Epithelial cell of esophagus (primary cell): ENCODE results near the gene MEN1.

Source experiments
- DNase-seq: peaks from one replicate; pipeline ENCODE4 v3.0.0; 2010; ENCODE audit warnings: low read depth
- H3K4me3 ChIP-seq: 2 replicates; pipeline ENCODE4 v1.5.1; 2011; ENCODE audit warnings: mild to moderate bottlenecking, low read length, control low read depth
- TF ChIP-seq, protein P1 (sequence below): IDR thresholded peaks from 2 replicates; pipeline ENCODE4 v1.5.1; 2011; ENCODE audit warnings: low read depth, mild to moderate bottlenecking, low read length, control low read depth, inconsistent platforms; ENCODE audit not compliant: insufficient read depth; ENCODE audit errors: missing control alignments

Gene MEN1

DNA sequence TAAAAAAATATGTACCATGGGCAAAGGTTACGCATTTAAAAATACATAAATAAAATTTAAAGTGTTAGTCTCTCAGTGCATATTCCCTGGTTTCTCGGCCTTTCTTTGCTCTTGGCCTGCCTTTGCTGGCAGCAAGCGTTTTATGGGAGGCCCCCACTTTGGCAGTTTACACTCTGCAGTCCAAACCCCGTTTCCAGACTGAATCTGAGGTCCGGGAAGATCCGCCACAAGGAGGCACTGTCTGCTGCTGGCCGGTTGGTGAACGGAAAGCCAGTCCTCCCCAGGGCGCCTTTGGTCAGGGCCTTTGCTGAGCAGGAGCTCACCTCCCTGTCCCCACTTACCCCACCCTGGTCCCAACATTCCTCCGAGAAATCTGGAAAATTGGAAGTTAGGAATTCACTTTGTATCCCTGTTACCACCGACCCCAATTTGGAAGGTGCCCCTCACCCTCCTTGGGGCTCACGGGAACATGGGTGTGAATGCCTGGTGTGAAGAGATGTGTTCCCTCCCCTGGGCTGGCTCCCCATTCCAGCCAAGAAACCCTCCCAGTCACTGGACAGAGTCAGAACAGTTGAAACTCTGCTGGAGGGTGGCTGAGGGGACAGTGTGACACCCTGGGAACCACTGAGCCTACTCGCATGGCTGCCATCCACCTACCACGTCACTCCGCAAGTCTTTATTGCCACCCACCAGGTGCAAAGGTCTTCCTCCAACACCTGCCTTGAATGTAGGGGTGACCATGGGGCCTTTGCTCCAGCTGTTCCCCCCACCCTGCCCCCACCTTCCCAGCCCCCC lies 22.6 kb downstream of the MEN1 start:
- peak; percentile 64 for DNase-seq
- TF ChIP-seq, protein P1, sequence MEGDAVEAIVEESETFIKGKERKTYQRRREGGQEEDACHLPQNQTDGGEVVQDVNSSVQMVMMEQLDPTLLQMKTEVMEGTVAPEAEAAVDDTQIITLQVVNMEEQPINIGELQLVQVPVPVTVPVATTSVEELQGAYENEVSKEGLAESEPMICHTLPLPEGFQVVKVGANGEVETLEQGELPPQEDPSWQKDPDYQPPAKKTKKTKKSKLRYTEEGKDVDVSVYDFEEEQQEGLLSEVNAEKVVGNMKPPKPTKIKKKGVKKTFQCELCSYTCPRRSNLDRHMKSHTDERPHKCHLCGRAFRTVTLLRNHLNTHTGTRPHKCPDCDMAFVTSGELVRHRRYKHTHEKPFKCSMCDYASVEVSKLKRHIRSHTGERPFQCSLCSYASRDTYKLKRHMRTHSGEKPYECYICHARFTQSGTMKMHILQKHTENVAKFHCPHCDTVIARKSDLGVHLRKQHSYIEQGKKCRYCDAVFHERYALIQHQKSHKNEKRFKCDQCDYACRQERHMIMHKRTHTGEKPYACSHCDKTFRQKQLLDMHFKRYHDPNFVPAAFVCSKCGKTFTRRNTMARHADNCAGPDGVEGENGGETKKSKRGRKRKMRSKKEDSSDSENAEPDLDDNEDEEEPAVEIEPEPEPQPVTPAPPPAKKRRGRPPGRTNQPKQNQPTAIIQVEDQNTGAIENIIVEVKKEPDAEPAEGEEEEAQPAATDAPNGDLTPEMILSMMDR = peak; percentile 85
- no peak overlapping the region for H3K4me3 ChIP-seq

DNA sequence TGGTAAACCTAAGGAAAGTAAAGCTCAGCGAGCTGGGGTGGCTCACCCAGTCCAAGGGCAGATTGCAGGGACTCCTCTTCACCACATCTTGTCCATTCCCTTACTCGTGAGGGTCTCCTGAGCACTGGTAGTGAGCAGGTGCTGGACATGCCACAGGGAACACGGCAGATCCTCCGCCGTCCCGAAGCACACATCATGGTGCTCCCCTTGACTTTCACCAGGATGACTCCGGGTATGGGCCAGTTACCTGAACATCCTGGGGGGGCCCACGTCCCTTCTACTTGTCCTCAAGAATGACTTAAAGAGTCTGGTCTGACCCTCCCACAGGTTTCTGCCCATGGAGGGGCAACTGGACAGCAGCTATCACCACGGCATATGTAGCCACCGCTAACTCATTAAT lies 24.0 kb downstream of the MEN1 start:
- no peak for DNase-seq
- no peak overlapping the region for H3K4me3 ChIP-seq
- TF ChIP-seq, protein P1 = no peak

DNA sequence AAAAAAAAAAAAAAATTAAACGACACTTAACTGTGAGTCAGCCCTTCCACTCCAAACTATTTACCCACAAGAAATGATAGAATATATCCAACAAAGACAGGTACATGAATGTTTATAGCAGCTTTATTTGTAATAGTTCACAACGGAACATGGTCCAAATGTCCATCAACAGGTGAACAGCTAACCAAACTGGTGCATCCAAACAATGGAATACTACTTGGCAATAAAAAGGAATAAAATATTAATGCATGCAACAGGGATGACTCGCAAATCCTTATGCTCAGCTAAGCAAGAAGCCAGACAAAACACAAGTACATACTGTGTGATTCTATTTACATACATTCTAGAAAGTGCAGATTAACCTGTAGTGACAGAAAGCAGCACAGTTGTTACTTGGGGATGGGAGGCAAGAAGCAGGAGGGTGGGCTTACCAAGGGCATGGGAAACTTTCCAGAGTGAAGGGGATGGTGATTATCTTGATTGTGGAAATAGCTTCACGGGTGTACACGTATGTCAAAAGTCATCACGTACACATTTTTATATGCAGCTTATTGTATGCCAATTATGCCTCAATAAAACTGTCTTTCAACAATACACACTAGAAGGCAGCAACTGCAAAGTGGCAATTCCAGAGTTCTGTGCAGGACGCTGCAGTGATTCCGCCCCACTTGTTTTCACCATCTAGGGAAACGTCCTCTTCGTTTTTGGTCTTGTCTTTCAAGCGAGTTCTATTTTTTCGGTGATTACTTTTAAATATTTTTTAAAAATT lies 25.4 kb downstream of the MEN1 start:
- no peak overlapping the region for H3K4me3 ChIP-seq
- TF ChIP-seq, protein P1 = no peak
- DNase-seq = no peak

DNA sequence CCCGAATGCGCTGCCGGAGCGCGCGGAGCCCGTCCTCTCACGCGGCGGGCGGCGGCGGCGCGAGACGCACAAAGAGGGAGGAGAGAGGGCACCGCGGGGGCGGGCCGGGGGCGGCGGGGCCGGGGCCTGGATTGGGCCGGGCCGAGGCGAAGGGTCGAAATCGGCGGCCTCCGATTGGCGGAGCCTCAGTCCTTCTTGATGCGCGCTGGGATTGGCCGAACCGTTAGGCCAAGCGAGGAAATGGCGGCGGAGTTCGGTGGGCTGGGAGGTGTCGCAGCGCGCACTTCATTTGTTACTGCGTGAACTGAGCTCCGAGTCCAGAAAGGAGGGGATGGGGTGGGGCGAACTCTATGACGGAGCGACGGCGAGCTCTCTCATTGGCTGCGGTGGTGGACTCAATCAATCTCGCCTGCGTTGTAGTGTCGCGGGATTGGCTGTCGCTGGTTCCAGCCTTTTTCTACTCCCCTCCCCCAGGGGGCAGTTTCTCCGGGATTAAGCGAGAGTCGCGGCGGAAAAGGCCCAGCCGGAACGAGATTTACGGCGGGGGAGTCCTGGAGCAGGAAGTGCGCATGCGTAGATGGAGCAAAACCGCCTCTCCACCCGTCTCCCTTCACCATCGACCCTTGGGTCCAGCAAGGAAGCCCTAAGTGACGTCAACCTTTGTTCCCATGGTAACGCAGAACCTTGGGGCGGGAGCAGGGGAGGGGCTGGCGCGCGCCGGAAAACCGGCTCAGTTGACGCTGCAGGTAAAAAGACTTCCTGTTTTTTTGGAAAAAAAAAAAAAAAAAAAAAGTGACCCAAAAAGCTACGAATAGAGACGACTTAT lies 31.7 kb downstream of the MEN1 start, which contains the start of gene SF1:
TSS of gene SF1 (minus strand) at position 70 of the 826 bp plus-strand sequence. CDS start 150 bp downstream, outside the sequence.
- H3K4me3 ChIP-seq = peak within 1 kb of the TSS; percentile 85
- TF ChIP-seq, protein P1 = peak; percentile 19
- peak; percentile 100 for DNase-seq

DNA sequence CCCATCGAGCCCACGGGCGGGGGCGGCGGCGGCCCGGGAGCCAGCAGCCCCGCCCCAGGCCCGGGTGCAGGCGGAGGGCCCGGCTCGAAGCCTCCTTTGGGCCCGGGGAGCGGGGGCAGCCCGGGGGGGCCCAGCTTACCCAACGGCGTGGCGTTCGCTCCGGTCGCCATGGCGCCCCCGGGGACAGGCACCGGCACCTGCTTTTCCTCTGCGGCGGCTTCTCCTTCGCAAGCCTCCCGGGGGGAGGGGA lies 32.2 kb downstream of the MEN1 start:
- DNase-seq = no peak
- TF ChIP-seq, protein P1 = no peak
- peak overlapping the region; percentile 59 for H3K4me3 ChIP-seq

DNA sequence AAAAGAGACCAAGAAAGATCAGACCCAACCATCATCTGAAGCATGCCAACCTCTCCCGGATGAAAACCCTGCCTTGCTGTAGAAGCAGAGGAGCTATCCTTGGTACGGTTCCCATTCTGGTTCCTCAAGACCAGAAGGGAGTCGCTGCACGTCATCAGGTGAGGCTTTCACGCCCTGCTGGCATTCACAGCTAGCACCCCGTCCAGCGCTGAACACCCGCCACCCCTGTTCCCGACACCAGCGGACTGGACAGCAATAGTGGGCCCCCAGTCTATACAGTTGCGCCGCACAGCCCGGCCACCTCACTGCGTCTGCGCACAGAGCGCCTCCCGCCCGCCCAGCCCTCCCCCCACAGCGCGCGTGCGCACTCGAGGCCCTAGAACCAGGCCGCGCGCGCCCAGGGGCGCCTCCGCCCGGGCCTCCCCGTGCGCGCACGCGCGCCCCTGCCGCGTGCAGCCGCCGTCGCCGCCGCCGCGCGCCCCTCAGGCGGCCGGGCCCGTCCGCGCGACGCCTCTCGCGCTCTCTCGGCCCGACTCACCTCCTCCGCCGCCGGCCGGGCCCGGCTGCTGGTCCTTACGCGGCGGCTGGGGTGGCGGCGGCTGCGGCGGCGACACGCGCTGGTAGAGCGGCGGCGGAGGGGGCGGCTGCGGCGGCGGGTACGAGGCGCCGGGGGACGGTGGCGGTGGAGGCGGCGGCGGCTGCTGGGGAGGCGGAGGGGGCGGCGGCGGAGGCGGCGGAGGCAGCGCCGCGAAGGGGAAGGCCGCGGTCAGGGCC lies 32.7 kb downstream of the MEN1 start:
- TF ChIP-seq, protein P1 = no peak
- peak overlapping the region; percentile 85 for H3K4me3 ChIP-seq

More for the DNA sequence above, 32.7 kb downstream of the MEN1 start:
- peak; percentile 82 for DNase-seq
